Dendritic cell treated with granulocyte-macrophage colony-stimulating factor and Interleukin-4, amounts not matched to agents 40 ng/mL and 50 ng/mL, for 4 days (primary cell): Measurements from ENCODE around the gene SSX7.
"Not testable (repeated sequence)": the region's sequence is repeated elsewhere in the genome, so short reads cannot be mapped to it uniquely, and the experiment has no call there.

Experiments
- H3K27ac Mint-ChIP-seq: one replicate; pipeline ENCODE4 v1.8.0; 2022; ENCODE audit warnings: mild to moderate bottlenecking, mixed read lengths
- H3K27me3 Mint-ChIP-seq: one replicate; pipeline ENCODE4 v1.8.0; 2022; ENCODE audit warnings: mild to moderate bottlenecking, mixed read lengths
- H3K36me3 Mint-ChIP-seq: one replicate; pipeline ENCODE4 v1.8.0; 2022; ENCODE audit warnings: low read depth, mixed read lengths
- H3K4me1 Mint-ChIP-seq: one replicate; pipeline ENCODE4 v1.8.0; 2022; ENCODE audit warnings: low read depth, mixed read lengths
- H3K4me3 Mint-ChIP-seq: one replicate; pipeline ENCODE4 v1.8.0; 2022; ENCODE audit warnings: mild to moderate bottlenecking, moderate library complexity, mixed read lengths
- H3K9me3 Mint-ChIP-seq: one replicate; pipeline ENCODE4 v1.8.0; 2022; ENCODE audit warnings: mixed read lengths
- intact Hi-C: fragments of 100-400 bp; cut with micrococcal nuclease; formaldehyde crosslinking; loops from one replicate; pipeline ENCODE4 v1.15.0; 2022

Gene SSX7, protein sequence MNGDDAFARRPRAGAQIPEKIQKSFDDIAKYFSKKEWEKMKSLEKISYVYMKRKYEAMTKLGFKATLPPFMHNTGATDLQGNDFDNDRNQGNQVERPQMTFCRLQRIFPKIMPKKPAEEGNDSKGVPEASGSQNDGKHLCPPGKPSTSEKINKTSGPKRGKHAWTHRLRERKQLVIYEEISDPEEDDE

DNA sequence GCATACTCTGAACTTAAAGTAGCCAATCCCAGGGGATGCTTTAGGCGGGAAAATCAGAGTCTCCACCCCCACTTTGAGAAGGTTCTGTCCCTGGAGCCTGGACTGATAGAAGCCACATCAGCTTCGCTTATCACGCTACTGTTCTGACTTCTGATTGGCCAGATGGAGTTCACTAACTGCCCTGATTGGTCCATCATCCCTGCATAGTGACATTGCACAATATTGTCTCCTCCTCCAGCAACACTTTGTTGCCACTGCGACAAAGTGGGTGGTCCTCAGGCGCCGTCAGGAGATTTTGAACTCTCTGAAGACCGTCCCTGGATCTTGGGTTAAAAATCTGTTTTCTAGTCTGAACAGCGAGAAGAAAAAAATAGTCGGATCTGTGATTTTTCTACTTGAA, at the start of gene SSX7:
TSS of gene SSX7 (minus strand) at position 101 of the 400 bp plus-strand sequence. CDS start 1,428 bp downstream, outside the sequence.
- H3K36me3 Mint-ChIP-seq, H3K9me3 Mint-ChIP-seq, H3K27me3 Mint-ChIP-seq, H3K27ac Mint-ChIP-seq, H3K4me1 Mint-ChIP-seq, H3K4me3 Mint-ChIP-seq, intact Hi-C loops: not testable (repeated sequence)

DNA sequence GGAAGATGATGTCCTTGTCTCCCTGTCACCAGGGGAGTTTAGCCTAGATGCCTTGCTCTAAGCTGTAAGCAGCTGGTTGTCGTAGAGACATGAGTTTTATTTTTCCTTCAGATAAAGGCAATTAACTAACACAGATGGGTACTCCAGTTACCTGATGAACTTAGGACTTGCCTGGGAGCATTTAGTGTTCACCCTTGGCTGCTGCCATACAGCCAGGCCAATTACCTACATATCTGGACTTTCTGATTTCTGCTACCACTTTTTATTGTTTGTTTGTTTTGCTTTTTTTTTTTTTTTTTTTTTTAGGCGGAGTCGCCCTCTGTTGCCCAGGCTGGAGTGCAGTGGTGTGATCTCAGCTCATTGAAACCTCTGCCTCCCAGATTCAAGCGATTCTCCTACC, 37.3 kb upstream of the SSX7 start:
- H3K27ac Mint-ChIP-seq, H3K9me3 Mint-ChIP-seq, H3K27me3 Mint-ChIP-seq, H3K4me3 Mint-ChIP-seq, H3K36me3 Mint-ChIP-seq, H3K4me1 Mint-ChIP-seq, intact Hi-C loops: not testable (repeated sequence)

DNA sequence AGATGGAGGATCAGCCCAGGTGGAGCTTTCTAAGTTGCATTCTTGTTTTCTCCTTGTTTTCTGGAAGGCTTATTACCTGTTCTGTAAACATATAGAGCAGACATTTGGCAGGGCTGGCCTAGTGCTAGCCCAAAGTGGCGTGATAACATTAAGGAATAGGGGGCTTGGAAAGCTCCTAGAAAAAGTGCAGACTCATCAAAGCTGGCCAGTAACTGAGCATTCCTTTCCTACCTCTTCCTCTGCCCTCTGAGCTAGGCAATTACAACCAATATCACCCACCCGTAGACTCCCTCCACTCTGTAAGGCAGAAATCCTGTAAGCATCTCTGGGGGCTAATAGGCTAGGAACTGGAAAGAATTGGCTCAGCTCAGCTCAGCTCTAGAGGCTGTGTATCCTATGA, 7.5 kb upstream of the SSX7 start:
- H3K27me3 Mint-ChIP-seq, H3K4me1 Mint-ChIP-seq, H3K4me3 Mint-ChIP-seq, H3K9me3 Mint-ChIP-seq, H3K36me3 Mint-ChIP-seq, H3K27ac Mint-ChIP-seq, intact Hi-C loops: not testable (repeated sequence)

DNA sequence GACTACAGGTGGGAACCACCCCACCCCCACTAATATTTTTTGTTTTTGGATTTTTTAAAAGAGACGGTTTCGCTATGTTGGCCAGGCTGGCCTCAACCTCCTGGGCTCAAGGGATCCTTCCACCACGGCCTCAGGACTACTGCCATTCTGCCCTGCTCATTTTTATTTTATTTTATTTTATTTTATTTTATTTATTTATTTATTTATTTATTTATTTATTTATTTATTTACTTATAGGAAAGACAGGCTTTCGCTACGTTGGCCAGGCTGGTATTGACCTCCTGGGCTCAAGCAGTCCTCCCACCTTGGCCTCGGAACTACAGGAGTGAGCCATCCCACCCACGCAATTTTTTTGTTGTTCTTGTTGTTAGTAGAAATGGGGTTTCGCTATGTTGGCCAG, 775 bp upstream of the SSX7 start:
- intact Hi-C loops, H3K4me3 Mint-ChIP-seq, H3K4me1 Mint-ChIP-seq, H3K27ac Mint-ChIP-seq, H3K27me3 Mint-ChIP-seq, H3K9me3 Mint-ChIP-seq, H3K36me3 Mint-ChIP-seq: not testable (repeated sequence)

DNA sequence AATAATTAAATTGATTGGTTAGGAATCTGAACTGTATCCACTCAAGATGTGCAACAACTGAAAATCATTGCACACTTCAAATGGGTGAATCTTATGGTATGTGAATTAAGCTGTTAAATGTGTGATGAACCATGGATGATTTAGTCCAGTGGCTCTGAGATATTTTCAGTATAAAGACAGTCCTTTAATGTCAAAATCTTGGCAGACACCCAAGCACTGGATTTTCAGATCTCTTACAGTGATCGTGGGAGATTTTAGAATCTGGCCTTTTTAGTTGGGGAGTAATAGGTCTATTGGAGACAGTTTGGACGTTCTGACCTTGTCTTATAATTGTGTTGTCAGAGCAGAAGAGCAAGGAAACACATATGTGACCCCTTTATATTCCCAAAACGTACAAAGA, 4.0 kb downstream of the SSX7 start:
- intact Hi-C loops, H3K4me1 Mint-ChIP-seq, H3K27ac Mint-ChIP-seq, H3K27me3 Mint-ChIP-seq, H3K9me3 Mint-ChIP-seq, H3K4me3 Mint-ChIP-seq, H3K36me3 Mint-ChIP-seq: not testable (repeated sequence)

DNA sequence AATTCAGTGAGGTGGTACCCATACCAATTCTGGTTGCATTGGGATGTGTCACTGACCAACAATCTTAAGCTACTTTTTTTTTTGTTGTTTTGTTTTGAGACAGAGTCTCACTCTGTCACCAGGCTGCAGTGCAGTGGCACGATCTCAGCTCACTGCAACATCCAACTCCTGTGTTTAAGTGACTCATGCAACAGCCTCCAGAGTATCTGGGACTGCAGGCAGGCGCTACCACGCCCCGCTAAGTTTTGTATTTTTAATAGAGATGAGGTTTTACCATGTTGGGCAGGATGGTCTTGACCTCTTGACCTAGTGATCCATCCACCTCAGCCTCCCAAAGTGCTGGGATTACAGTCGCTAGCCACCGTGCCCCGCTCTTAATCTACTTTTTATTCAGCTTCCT, 5.7 kb downstream of the SSX7 start:
- H3K4me3 Mint-ChIP-seq, H3K4me1 Mint-ChIP-seq, H3K27ac Mint-ChIP-seq, H3K27me3 Mint-ChIP-seq, intact Hi-C loops, H3K36me3 Mint-ChIP-seq, H3K9me3 Mint-ChIP-seq: not testable (repeated sequence)

DNA sequence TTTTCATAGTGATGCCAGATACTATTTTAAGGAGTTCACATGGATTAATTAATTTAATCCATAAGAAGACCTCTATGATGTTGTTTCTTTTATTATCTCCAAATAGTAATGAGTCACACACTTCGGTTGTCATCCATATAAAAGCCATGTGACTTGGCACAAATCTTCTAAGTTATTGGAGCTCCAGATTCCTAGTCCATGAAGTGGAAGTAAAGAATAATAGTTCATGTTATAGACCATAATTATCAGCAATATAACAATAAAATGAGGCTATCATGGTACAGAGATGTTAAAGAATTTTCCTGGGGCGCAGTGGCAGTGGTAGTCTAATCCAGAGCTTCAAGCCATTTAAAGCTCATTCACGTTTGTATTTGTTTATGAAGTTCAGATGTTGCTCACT, 26.2 kb downstream of the SSX7 start:
- H3K27ac Mint-ChIP-seq, H3K4me3 Mint-ChIP-seq, H3K4me1 Mint-ChIP-seq, H3K27me3 Mint-ChIP-seq, intact Hi-C loops, H3K36me3 Mint-ChIP-seq, H3K9me3 Mint-ChIP-seq: not testable (repeated sequence)

DNA sequence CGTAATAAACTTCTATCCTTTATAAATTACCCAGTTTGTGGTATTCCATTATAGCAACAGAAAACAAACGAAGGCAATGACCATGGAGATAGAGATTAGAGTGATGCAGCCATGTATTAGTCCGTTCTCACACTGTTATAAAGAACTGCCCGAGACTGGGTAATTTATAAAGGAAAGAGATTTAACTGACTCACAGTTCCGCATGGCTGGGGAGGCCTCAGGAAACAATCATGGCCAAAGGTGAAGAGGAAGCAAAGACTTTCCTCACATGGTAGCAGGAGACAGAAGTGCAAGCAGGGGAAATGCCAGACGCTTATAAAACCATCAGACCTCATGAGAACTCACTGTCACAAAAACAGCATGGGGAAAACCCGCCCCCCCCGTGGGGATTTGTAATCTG, 34.0 kb downstream of the SSX7 start:
- H3K4me1 Mint-ChIP-seq, H3K4me3 Mint-ChIP-seq, H3K9me3 Mint-ChIP-seq, H3K27ac Mint-ChIP-seq, H3K36me3 Mint-ChIP-seq, intact Hi-C loops, H3K27me3 Mint-ChIP-seq: not testable (repeated sequence)

DNA sequence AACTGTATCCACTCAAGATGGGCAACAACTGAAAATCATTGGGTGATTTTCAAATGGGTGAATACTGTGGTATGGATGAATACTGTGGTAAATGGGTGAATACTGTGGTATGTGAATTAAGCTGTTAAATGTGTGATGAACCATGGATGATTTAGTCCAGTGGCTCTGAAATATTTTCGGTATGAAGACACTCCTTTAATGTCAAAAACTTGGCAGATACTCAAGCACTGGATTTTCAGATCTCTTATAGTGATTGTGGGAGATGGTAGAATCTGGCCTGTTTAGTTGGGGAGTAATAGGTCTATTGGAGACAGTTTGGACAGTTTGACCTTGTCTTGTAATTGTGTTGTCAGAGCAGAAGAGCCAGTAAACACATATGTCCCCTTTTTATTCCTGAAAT, 45.7 kb downstream of the SSX7 start:
- Mint-ChIP-seq H3K36me3 (no peaks in the 10 kb centered on the region), H3K9me3 (no peaks in the 10 kb centered on the region), H3K27me3 (peaks cover 1% of the 10 kb centered on the region), H3K27ac (no peak overlapping the region), H3K4me3 (no peak overlapping the region), H3K4me1 (no peaks in the 10 kb centered on the region)
- intact Hi-C loops = no loop called here

DNA sequence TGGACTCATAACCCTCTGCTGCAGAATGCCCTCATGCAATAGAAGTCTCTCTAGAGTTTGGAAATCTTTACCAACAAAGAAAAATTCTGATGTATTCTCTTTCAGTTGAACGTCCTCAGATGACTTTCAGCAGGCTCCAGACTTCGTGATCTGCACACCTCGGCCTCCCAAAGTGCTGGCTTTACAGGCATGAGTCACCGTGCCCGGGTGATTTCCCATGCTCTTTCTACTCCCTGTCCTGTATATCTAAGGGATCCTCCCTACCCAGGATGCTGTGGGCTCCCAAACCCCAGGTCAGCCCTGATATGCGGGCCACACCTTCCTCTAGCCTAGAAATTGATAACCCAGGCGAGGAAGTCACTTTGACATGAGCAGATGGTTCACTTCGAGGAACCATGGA, 51.5 kb downstream of the SSX7 start:
- intact Hi-C loops, H3K4me1 Mint-ChIP-seq, H3K36me3 Mint-ChIP-seq, H3K9me3 Mint-ChIP-seq, H3K27ac Mint-ChIP-seq, H3K4me3 Mint-ChIP-seq, H3K27me3 Mint-ChIP-seq: not testable (repeated sequence)

DNA sequence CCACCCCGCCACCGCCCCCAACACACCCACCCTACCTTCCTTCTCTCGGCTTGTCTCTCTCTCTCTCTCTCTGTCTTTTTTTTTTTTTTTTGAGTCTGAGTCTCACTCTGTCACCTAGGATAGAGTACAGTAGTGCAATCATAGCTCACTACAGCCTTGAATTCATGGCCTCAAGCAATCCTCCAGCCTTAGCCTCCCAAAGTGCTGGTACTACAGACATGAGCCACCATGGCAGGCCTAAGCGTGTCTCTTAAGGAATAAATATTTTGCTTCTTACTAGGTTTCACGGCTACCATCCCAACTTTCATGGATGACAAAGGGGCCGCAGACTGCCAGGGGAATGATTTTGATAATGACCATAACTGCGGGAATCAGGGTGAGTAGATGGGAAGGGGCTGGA, 55.8 kb downstream of the SSX7 start:
- Mint-ChIP-seq H3K9me3 (no peaks in the 10 kb centered on the region), H3K4me1 (no peaks in the 10 kb centered on the region), H3K36me3 (no peaks in the 10 kb centered on the region), H3K27ac (no peak overlapping the region), H3K4me3 (no peak overlapping the region), H3K27me3 (no peaks in the 10 kb centered on the region)
- intact Hi-C loops = no loop called here

DNA sequence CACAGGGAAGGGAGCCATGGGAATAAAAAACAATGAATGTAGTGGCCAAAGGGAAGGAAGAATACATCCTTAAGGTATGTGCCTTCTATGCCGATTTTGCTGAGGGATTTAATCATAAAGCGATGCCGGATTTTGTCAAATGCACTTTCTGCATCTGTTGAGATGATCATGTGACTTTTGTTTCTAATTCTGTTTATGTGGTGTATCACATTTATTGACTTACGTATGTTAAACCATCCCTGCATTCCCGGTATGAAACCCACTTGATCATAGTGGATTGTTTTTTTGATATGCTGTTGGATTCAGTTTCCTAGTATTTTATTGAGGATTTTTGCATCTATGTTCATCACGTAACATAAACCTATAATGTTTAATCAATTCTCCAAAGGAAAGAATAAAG, 60.0 kb downstream of the SSX7 start:
- no peak overlapping the region for H3K4me3 Mint-ChIP-seq
- H3K27ac Mint-ChIP-seq = no peak overlapping the region
- H3K27me3 Mint-ChIP-seq = no peaks in the 10 kb centered on the region
- no peaks in the 10 kb centered on the region for H3K36me3 Mint-ChIP-seq
- H3K9me3 Mint-ChIP-seq = no peaks in the 10 kb centered on the region
- no peaks in the 10 kb centered on the region for H3K4me1 Mint-ChIP-seq
- intact Hi-C loops = no loop called here
